GM23248 (cell line): ENCODE data around the gene MAFF.
"Not testable (repeated sequence)": the region's sequence is repeated elsewhere in the genome, so short reads cannot be mapped to it uniquely, and the experiment has no call there.

Experiments used
- EZH2 ChIP-seq: fragments of 200-600 bp; sonication (generic); IDR thresholded peaks from 2 replicates; pipeline ENCODE4 v1.6.1; 2018; ENCODE audit warnings: antibody characterized with exemption, mild to moderate bottlenecking; ENCODE audit not compliant: insufficient read depth, poor library complexity, severe bottlenecking
- EZH2phosphoT487 ChIP-seq: fragments of 200-600 bp; sonication (generic); IDR thresholded peaks from 2 replicates; pipeline ENCODE4 v1.6.1; 2018; ENCODE audit warnings: antibody characterized with exemption, moderate library complexity, mild to moderate bottlenecking, low read depth; ENCODE audit not compliant: insufficient read depth

GRCh38 chr22:38178605-38178937 is 23.2 kb upstream of the MAFF start:
- TF ChIP-seq EZH2phosphoT487, EZH2: not testable (repeated sequence)
